Measurements from ENCODE around the gene OTUD1. TPM values are rescaled to one million over a fixed set of nuclear protein-coding genes. Genes with fewer than 3 reads are reported as not detected.

The OTUD1 gene
- total RNA-seq, 1 experiment from 2014 or later = 3.8 TPM

- H3K23me2 ChIP-seq (ENCODE audit: insufficient read length, low read depth, low read length, poor library complexity, severe bottlenecking) = no peaks in the 10 kb centered on the region
- no peak overlapping the region for H2BK5ac ChIP-seq (ENCODE audit: insufficient read length, low read length)
- H3K79me2 ChIP-seq (ENCODE audit: insufficient read depth, low read length) = no peaks in the 10 kb centered on the region
- no peak overlapping the region for H2BK15ac ChIP-seq (ENCODE audit: low read depth, low read length)
- no peaks in the 10 kb centered on the region for H3K79me1 ChIP-seq (ENCODE audit: insufficient read depth, low read depth, low read length, poor library complexity, severe bottlenecking)
- no peak overlapping the region for H2BK20ac ChIP-seq (ENCODE audit: low read depth, low read length, poor library complexity, severe bottlenecking)
- no peak overlapping the region for H2BK12ac ChIP-seq (ENCODE audit: insufficient read length, low read depth, low read length)
- Mint-ChIP-seq H3K27me3 (ENCODE audit: low read depth) (no peaks in the 10 kb centered on the region; the same call in 1 of the 2 replicates), H3K36me3 (ENCODE audit: insufficient read depth in 1 of 3, low read depth in 3 of 3) (no peaks in the 10 kb centered on the region; a peak in 1 of 7 replicates), H3K27ac (no peak overlapping the region), H3K4me1 (peaks cover 24% of the 10 kb centered on the region in 2 experiments), H3K4me3 (no peak overlapping the region), H3K9me3 (no peaks in the 10 kb centered on the region)
- no peak overlapping the region for H2AFZ ChIP-seq (ENCODE audit: low read length)
- no peaks in the 10 kb centered on the region for H3K9me3 ChIP-seq (ENCODE audit: control insufficient read depth, low read depth, low read length)
- no peaks in the 10 kb centered on the region for H4K20me1 ChIP-seq (ENCODE audit: control insufficient read depth, insufficient read depth, insufficient read length)
- no peak overlapping the region for H3K4ac ChIP-seq (ENCODE audit: low read depth, low read length)
- no peak for DNase-seq
- no peak overlapping the region for H3T11ph ChIP-seq (ENCODE audit: low read length)
- no peak overlapping the region for H3K9ac ChIP-seq (ENCODE audit: extremely low read depth, insufficient read length, low read length)
- WGBS (ENCODE audit: extremely low coverage, insufficient read length, low lambda C conversion rate) = no CpG with 5 or more reads among the region's 2 CpGs
- H4K91ac ChIP-seq (ENCODE audit: insufficient read length, low read depth, low read length) = no peak overlapping the region
- no peak for TF ChIP-seq CTCF (conservative IDR thresholded peaks at IDR 0.05)
- no peak overlapping the region for H2BK120ac ChIP-seq (ENCODE audit: low read depth, low read length, poor library complexity, severe bottlenecking)
- no peak overlapping the region for H3K27ac ChIP-seq (ENCODE audit: insufficient read length, low read depth, low read length)
- no peak overlapping the region for H3K56ac ChIP-seq (ENCODE audit: insufficient read length, low read depth, low read length)
- H3K14ac ChIP-seq (ENCODE audit: insufficient read depth, low read length) = no peak overlapping the region
- no peak overlapping the region for H2AK5ac ChIP-seq (ENCODE audit: insufficient read length, low read length)
- H3K4me1 ChIP-seq (ENCODE audit: insufficient read depth, low read length) = peaks cover 6% of the 10 kb centered on the region; the same call in 1 of the 2 replicates
- H3K23ac ChIP-seq (ENCODE audit: insufficient read length, low read depth, low read length) = no peak overlapping the region
- H4K8ac ChIP-seq (replicated peaks; ENCODE audit: insufficient read length, low read depth, low read length) = no peak overlapping the region
- H4K5ac ChIP-seq (ENCODE audit: insufficient read length, low read depth, low read length) = no peak overlapping the region
- H3K27me3 ChIP-seq (ENCODE audit: insufficient read depth, low read length) = no peaks in the 10 kb centered on the region
- H3K18ac ChIP-seq (ENCODE audit: insufficient read length, low read depth, low read length) = no peak overlapping the region
- no peak overlapping the region for H3K4me2 ChIP-seq (ENCODE audit: insufficient read depth, insufficient read length, low read length)
Observed at GRCh38 chr10:23422003-23422411, 16.9 kb upstream of the OTUD1 start.
